HEK293 (cell line): ENCODE measurements around the gene CISH.

Source experiments
- HOXA7 ChIP-seq: sonication (generic); formaldehyde crosslinking; IDR thresholded peaks from 2 replicates; pipeline ENCODE4 v1.8.1; 2022; ENCODE audit warnings: missing genetic modification reagents, borderline replicate concordance
- RBAK ChIP-seq: fragments of 450-650 bp; formaldehyde crosslinking; IDR thresholded peaks from 2 replicates; pipeline ENCODE4 v1.5.1; 2016; ENCODE audit warnings: missing biosample characterization, missing genetic modification characterization
- SETDB1 ChIP-seq: IDR thresholded peaks from one replicate; pipeline ENCODE4 v1.6.1; 2017; ENCODE audit warnings: mild to moderate bottlenecking, low read length, moderate library complexity, mixed read lengths; ENCODE audit not compliant: insufficient read length
- SP2 ChIP-seq: fragments of 450-650 bp; formaldehyde crosslinking; IDR thresholded peaks from 2 replicates; pipeline ENCODE4 v1.5.1; 2016; ENCODE audit warnings: missing biosample characterization, missing genetic modification characterization
- TSHZ1 ChIP-seq: fragments of 450-650 bp; formaldehyde crosslinking; IDR thresholded peaks from 2 replicates; pipeline ENCODE4 v1.5.1; 2016; ENCODE audit warnings: missing biosample characterization, missing genetic modification characterization, borderline replicate concordance
- ZFP41 ChIP-seq: fragments of 450-650 bp; formaldehyde crosslinking; IDR thresholded peaks from 2 replicates; pipeline ENCODE4 v1.5.1; 2016; ENCODE audit warnings: missing biosample characterization, missing genetic modification characterization, borderline replicate concordance
- ZNF274 ChIP-seq, 2 experiments: fragments of 200-500 bp in 1 of 2; fragments of 450-650 bp in 1 of 2; sonication (Bioruptor generic) in 1 of 2; formaldehyde crosslinking in 1 of 2; IDR thresholded peaks; 2 replicates each; pipeline versions ENCODE4 v1.5.1 to v1.6.1; 2014 to 2016; ENCODE audit warnings: borderline replicate concordance in 1 of 2, inconsistent platforms in 1 of 2, low read length in 1 of 2, missing biosample characterization in 1 of 2, missing genetic modification characterization in 1 of 2
- ZNF292 ChIP-seq: fragments of 450-650 bp; formaldehyde crosslinking; IDR thresholded peaks from 2 replicates; pipeline ENCODE4 v1.5.1; 2016; ENCODE audit warnings: low read depth, missing biosample characterization, missing genetic modification characterization, borderline replicate concordance
- ZNF324 ChIP-seq: fragments of 450-650 bp; formaldehyde crosslinking; IDR thresholded peaks from 2 replicates; pipeline ENCODE4 v1.5.1; 2016; ENCODE audit warnings: missing biosample characterization, missing genetic modification characterization
- ZNF362 ChIP-seq: fragments of 450-650 bp; formaldehyde crosslinking; IDR thresholded peaks from 2 replicates; pipeline ENCODE4 v1.5.1; 2016; ENCODE audit warnings: missing biosample characterization, missing genetic modification characterization
- ZNF561 ChIP-seq: fragments of 450-650 bp; IDR thresholded peaks from 2 replicates; pipeline ENCODE4 v1.5.1; 2018; ENCODE audit warnings: missing biosample characterization, missing genetic modification characterization, borderline replicate concordance
- TF ChIP-seq, protein P1 (sequence below): fragments of 450-650 bp; formaldehyde crosslinking; IDR thresholded peaks from 2 replicates; pipeline ENCODE4 v1.5.1; 2016; ENCODE audit warnings: missing biosample characterization, missing genetic modification characterization

DNA sequence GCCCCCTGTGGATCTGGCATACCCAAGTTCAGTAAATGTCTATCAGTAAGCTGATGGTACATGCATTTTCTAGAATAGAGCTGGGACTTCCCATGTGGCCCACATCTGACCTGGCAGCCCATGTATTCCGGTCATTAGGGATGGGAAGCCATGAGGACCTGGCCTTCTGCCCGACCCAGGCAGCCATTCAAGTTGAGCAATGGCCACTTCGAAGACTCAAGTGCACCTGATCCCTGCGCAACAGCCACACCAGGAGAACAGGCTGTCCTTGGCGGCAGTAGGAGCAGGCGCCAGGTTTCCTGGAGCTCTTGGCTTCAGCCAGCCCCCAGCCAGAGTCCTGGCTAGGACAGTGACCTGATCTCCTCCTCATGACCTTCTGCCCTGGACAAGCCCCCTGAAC lies 27.7 kb downstream of the CISH start:
- no peak for TF ChIP-seq ZNF274 (IDR thresholded peaks at IDR 0.05; ENCODE audit: low read length)
- TF ChIP-seq ZNF274 (tag by site-specific recombination; IDR thresholded peaks at IDR 0.05; ENCODE audit: borderline replicate concordance), result no peak
- TF ChIP-seq, protein P1, sequence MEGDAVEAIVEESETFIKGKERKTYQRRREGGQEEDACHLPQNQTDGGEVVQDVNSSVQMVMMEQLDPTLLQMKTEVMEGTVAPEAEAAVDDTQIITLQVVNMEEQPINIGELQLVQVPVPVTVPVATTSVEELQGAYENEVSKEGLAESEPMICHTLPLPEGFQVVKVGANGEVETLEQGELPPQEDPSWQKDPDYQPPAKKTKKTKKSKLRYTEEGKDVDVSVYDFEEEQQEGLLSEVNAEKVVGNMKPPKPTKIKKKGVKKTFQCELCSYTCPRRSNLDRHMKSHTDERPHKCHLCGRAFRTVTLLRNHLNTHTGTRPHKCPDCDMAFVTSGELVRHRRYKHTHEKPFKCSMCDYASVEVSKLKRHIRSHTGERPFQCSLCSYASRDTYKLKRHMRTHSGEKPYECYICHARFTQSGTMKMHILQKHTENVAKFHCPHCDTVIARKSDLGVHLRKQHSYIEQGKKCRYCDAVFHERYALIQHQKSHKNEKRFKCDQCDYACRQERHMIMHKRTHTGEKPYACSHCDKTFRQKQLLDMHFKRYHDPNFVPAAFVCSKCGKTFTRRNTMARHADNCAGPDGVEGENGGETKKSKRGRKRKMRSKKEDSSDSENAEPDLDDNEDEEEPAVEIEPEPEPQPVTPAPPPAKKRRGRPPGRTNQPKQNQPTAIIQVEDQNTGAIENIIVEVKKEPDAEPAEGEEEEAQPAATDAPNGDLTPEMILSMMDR (tag by site-specific recombination), result no peak
- no peak for TF ChIP-seq TSHZ1 (tag by site-specific recombination)
- TF ChIP-seq ZNF362 (tag by site-specific recombination), result no peak
- no peak for TF ChIP-seq HOXA7 (CRISPR knock-in tag)
- no peak for TF ChIP-seq ZNF561
- no peak for TF ChIP-seq SETDB1
- TF ChIP-seq ZNF292 (tag by site-specific recombination), result no peak
- TF ChIP-seq ZFP41 (tag by site-specific recombination), result no peak
- TF ChIP-seq SP2 (tag by site-specific recombination), result no peak
- no peak for TF ChIP-seq ZNF324 (tag by site-specific recombination)
- TF ChIP-seq RBAK, result no peak
